GM18951 (cell line): ENCODE results near the gene SLIT3.

Experiments
- POLR2A ChIP-seq: IDR thresholded peaks from 4 replicates; pipeline ENCODE4 v1.6.1; 2011; ENCODE audit warnings: mild to moderate bottlenecking; ENCODE audit not compliant: insufficient read length, insufficient read depth; ENCODE audit errors: extremely low read depth
- in situ Hi-C: fragments of 300-500 bp; cut with MboI; formaldehyde crosslinking; loops from one replicate; pipeline ENCODE4 v1.12.0; 2022; ENCODE audit warnings: low sequenced_read_pairs, mixed read lengths, inconsistent platforms; ENCODE audit not compliant: unreplicated experiment

The SLIT3 gene

DNA sequence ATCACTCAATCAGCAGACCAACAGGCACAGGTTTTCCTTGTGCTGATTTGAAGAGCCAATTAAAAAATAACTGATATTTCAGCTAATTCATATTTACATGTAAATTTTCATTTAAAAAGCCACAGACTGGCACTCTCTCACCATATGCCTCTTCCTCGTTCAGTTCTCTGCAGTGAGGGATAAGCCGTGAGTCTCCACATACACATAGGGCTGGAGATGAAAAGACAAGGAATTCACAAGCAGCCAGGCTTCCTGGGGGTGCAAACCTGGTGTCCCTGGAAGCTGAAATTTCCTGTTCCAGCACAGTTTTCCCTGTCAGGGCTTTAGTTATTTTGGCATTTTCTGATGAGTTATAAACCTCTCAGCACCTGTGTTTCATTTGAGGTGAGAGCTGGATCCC, 397.9 kb downstream of the SLIT3 start:
- in situ Hi-C loops: no loop called here
- TF ChIP-seq POLR2A: no peak

DNA sequence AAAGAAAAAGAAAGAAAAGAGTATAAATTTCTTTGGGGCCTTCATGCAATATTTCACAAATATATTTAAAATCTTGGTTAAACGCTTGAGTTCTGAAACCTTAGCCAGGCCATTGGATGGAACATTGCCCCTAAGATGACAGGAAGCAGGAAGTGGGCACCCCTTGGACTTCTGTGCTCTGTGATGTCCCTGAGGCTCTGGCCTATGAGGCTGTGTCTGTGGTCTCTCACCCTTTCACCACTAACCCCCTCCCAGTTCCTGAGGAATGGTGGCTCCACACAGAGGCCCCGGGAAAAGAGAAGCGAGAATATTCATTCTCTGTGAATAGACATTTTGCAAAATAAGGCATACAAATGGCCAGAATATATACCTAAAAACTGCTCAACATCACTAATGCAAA, 401.3 kb downstream of the SLIT3 start:
- in situ Hi-C loops: no loop called here
- TF ChIP-seq POLR2A: no peak

DNA sequence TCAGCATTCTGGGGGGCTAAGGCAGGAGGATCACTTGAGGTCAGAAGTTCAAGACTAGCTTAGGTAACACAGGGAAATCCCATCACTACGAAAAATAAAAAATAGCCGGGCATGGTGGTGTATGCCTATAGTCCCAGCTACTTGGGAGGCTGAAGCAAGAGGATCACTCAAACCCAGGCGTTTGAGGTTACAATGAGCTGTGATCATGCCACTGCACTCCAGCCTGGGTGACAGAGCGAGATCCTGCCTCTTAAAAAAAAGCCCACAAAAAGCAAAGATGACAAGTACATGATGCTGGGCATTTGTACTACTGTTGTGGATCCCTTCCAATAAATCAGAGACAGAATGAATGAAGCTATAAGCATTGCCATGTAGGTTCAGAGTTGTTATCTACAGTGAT, 401.7 kb downstream of the SLIT3 start:
- in situ Hi-C loops: no loop called here
- TF ChIP-seq POLR2A: no peak

DNA sequence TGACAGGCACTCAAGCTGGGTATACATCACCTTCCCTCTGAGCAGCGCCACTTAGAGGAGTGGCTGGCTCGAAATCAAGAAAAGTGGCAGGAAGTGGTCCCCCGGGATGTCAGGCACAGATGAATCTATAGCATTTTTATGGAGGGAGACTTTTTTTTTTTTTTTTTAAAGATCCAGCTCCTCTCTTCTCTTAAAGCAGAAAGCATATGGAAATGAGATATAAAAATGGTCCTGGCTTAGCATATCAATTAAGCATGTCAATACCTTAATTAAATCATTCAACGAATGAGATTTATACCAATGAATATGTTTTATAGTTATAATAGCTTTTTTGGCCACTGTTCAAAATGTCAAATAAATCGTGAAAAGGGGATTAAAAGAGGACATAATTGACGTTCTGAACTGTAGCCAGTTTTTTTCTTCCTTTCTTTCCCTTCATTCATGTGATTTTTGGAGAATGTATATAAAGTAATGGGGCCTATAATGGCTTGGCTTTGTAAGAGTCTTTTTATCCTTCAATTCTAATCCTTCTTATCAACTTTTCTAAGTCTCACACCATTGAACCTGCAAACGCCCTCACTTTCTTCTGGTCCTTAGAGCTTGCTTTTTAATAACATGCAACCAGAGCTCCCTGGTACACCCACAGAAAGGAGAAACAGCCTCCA, 402.6 kb downstream of the SLIT3 start:
- in situ Hi-C loops: no loop called here
- TF ChIP-seq POLR2A: no peak

DNA sequence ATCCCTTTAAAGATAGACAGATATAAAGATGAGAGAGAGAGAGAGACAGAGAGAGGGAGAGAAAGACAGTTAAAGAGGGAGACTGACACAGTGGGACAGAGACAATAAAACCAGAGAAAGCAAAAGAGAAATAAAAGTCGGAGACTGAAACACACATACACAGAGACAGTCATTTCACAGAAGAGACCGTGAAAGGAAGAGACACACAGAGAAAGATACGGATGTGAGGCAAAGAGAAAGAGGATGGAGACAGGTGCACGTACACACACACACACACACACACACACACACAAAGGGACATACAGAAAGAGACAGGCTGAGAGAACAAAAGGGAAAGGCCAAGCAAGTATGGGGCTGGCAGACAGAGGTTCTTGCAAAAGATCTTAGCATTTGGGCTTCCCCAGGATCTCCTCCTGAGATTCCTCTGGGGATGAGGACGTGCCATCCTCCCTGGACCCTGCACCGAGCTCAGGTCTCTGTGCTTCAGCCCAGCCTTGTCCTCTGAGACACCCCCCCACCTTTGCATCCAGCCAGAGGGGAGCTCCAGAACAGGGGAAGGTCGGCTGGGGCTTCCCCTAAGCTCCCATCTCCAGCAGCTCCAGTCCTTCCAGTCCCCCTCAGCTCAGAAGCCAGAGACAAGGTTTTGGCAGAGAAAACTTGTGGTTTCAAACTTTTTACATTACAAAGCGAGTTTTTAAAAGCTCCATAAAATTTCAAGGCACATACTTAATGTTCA, 403.4 kb downstream of the SLIT3 start:
- in situ Hi-C loops: no loop called here
- no peak for TF ChIP-seq POLR2A

DNA sequence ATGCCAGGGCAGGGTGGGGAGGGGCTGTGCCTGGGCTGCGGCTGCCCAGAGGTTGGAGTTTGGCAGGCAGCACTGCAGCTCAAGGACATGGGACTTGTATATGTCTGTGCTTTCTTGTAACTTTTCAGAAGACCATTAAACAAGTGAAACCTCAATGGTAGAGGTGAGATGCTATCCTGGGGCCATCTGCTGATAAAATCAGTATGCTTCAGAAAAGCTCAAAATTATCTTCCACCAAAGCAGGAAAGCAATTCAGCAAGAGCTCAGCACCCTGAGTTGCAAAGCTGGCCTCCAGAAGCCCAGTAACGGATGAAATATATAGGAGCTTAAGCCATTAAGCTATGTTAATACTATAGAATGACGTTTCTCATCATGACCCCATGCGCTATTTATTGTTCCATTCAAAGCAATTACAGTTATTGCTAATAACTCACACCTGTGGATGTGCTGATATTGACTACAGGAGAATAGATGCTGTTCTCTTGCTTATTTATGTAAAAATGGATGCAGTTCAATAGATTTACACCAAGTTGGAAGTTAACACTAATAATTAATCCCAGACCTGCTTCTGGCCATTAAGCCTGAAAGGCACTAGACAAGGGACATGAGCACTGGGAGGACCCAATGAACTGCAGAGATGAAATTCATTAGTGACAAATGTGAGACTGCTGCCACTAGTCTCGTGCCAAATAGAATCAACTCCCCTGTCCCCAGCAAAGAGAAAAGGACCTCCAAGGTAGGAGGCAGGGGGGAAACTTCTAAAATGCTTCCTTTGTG, 405.5 kb downstream of the SLIT3 start:
- TF ChIP-seq POLR2A: no peak
- in situ Hi-C loops: no loop called here

DNA sequence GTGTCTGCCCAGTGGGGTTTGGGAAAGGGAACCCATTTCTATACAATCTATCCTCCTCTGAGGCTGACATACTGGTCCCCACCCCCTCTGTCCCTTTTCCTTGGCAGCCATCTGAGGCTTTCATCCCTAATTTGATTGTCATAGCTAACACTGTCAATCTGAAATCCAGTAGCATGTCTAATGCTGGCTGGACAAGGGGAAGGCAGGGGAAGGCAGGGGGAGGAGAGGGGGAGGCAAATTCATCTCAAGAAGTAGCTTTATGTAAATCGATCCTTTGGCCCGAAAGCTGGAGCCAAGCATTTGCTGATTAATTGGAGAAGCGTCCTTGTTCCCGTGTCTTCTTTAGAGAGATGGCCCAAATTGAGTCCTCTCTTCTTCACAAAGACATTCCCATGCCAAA, 407.7 kb downstream of the SLIT3 start:
- in situ Hi-C loops: no loop called here
- TF ChIP-seq POLR2A: no peak

DNA sequence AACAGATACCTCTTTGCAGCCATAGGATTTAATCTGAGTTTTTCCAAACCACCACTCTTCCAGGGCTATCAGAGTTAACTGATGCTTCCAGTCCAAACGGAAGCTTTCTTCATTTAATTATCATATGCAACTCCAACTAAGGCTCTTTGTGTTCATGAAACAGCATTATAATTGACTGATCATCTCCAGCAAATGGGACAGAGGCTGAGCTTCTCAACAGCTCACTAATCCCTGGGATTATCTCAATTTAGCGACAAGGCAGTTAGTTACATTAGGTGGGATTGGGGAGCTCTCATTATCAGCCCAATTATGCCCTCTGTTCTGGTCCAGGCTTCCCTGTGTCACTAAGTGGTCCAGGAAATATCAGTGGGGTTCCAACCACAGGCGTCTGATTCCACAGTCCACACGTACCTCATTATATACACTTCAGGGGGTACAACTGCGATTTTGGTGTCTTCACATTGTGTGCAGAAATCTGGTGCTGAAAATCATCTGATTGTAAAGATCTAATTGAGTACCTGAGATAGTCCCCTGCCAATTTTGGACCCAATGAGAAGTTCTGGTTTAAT, 408.2 kb downstream of the SLIT3 start:
- no peak for TF ChIP-seq POLR2A
- in situ Hi-C loops: no loop called here

DNA sequence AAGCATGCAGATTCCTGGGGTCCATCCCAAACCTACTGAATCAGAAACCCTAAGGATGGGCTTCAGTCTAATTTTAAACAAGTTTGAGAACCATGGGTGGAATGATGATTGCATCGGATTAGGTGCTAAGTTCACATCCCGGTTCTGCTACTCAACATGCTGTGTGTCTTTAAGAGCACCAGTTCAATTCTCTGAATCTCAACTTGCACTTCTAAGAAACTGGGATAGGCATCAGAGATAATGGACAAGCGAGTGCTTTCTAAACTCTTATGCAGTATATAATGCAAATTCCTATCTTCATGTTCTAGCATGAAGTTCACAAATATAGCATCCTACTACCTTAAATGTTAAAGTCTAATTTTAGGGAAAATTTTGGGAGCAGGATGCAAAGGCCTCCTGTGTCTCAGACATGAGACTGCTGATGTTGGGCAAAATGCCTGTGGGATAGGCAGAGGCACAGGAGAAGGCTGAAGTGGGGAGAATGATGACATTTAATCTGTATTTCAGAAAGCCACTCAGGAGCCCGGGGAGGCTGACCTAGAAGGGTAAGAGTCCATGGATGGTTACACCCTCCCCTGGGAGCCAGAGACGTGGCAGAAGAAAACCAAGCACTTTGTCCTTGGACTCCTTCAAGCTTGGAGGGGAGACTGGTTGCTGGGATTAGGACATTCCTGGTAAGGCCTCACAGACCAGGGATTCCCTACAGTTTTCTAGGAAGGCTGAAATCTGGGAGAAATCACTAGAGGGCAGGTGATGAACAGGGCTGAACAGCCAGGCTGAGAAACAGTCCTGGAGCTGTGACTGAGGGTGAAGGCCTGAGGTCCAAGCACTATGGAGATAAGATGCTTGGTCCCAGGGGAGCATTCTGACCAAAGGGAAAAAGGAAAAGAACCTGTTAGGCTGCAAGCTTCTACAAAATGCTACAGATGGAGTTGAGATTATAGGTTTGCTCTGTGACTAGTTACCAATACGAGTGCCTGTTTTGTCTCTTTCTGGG, 409.8 kb downstream of the SLIT3 start:
- in situ Hi-C loops: no loop called here
- TF ChIP-seq POLR2A: no peak

DNA sequence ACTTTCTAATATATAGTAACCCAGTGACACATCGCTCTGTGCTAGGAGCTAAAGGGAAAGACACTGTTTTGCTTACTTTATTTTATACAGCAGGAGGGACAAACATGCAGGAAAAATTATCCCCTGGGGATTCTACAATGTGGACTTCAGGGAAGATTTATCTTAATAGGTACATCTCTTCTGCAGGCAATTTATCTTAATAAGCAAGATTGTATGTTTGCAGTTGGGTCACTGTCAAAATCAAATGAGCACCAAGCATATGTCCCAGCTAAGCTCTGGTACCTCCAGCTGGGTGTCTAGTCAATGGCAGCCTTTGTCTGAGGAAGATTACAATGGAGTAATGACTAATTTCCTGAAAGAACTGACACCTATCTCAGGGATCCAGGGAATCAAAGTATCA, 411.9 kb downstream of the SLIT3 start:
- TF ChIP-seq POLR2A: no peak
- in situ Hi-C loops: no loop called here

DNA sequence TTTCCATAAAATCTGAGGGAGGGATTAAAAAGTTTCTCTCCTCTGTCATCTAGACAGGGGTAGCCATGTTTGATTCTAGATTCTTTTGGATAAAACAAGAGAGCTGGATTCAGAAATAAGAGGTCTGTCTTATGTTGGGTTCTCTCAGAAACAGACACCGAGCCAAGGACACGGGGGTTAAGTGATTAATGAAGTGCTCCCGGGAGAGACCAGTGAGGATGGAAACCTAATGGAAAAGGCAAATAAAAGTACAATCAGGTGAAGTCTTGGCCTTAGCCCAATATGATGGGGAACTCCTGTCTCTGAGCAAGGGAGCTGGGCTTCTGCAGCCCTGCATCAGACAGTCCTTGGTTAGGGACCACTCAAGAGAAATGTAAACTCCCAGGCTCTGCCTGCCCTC, 413.0 kb downstream of the SLIT3 start:
- in situ Hi-C loops: no loop called here
- no peak for TF ChIP-seq POLR2A

DNA sequence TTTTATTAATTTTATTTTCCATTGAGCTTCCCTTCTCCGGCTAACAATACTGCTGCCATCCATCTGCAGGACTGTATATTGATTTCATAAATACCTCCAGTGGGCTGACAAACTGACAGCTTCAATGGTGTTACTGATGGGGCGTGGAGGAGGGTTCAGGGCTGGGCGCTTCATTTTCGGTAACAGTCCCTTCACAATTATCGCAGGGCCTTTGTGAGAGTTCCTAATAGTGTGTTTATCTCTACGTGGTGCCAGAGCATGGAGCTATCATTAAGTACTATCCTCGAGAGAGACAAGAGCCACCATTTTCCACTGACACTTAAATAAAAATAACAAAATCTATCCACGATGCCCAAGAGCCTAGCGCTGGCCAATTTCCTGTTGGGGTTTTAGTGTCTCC, 414.8 kb downstream of the SLIT3 start:
- no peak for TF ChIP-seq POLR2A
- in situ Hi-C loops: no loop called here
